Neural crest cell (in vitro differentiated cells): ENCODE results near the gene NEK5. TPM values are rescaled to one million over a fixed set of nuclear protein-coding genes. Genes with fewer than 3 reads are reported as not detected.

Experiments
- DNase-seq: peaks from one replicate; pipeline ENCODE4 v3.0.0; 2021; ENCODE audit warnings: low read depth, mixed read lengths, low spot score
- H3K27ac Mint-ChIP-seq: one replicate; pipeline ENCODE4 v1.8.0; 2021; ENCODE audit warnings: mild to moderate bottlenecking, mixed read lengths; ENCODE audit not compliant: unreplicated experiment
- H3K27me3 Mint-ChIP-seq: 2 replicates; pipeline ENCODE4 v1.8.0; 2021; ENCODE audit warnings: low read depth, mild to moderate bottlenecking, mixed read lengths
- H3K36me3 Mint-ChIP-seq: 2 replicates; pipeline ENCODE4 v1.8.0; 2021; ENCODE audit warnings: low read depth, mild to moderate bottlenecking, mixed read lengths
- H3K4me1 Mint-ChIP-seq: 2 replicates; pipeline ENCODE4 v1.8.0; 2021; ENCODE audit warnings: mixed read lengths
- H3K4me3 Mint-ChIP-seq: one replicate; pipeline ENCODE4 v1.8.0; 2021; ENCODE audit warnings: mild to moderate bottlenecking, mixed read lengths
- H3K9me3 Mint-ChIP-seq: 2 replicates; pipeline ENCODE4 v1.8.0; 2021; ENCODE audit warnings: mixed read lengths
- CTCF ChIP-seq: fragments of 200-600 bp; sonication (generic); conservative IDR thresholded peaks from 2 replicates; pipeline ENCODE4 v1.5.0; 2021; ENCODE audit warnings: antibody characterized with exemption, mild to moderate bottlenecking
- total RNA-seq: library from RNA; stranded (reverse); gene quantifications from 2 replicates; pipeline ENCODE4 v1.2.1, GENCODE V29; 2021

NEK5 gene
- total RNA-seq, 1 donor from 2014 or later = 0.12 TPM

GRCh38 chr13:52127783-52128702 is 830 bp downstream of the NEK5 start:
- peaks cover 6% of the 10 kb centered on the region for H3K27me3 Mint-ChIP-seq
- peak; percentile 60 for DNase-seq
- peaks cover 20% of the 10 kb centered on the region for H3K36me3 Mint-ChIP-seq
- peaks cover 21% of the 10 kb centered on the region for H3K4me1 Mint-ChIP-seq
- no peaks in the 10 kb centered on the region for H3K9me3 Mint-ChIP-seq
- H3K4me3 Mint-ChIP-seq = peak overlapping the region; percentile 88
- TF ChIP-seq CTCF = peak; percentile 92
- H3K27ac Mint-ChIP-seq = peak overlapping the region; percentile 8

- no peak for DNase-seq
- Mint-ChIP-seq H3K9me3 (no peaks in the 10 kb centered on the region), H3K4me1 (peaks cover 21% of the 10 kb centered on the region), H3K36me3 (peaks cover 18% of the 10 kb centered on the region), H3K27me3 (peaks cover 6% of the 10 kb centered on the region), H3K4me3 (peak overlapping the region; percentile 88), H3K27ac (no peak overlapping the region)
- no peak for TF ChIP-seq CTCF
Measured at GRCh38 chr13:52127378-52127777, 1.5 kb downstream of the NEK5 start.

DNA sequence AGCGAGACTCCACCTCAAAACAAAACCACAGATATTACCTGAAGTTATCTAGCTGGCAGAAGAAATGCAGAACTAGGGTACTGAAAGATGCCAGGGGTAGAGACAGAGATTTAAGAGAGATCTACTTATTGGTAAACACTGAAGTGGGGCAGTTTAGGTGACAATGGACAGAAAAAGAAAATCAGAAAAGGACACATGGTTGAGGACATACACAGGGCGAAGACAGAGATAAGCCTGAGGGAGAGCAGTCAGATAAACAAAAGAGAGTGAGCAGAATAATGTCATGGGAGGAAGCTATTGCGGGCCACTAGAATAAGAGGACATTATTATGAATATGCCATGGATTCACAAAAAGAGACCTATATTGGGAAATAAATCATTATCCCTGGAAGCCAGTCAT is 3.3 kb downstream of the NEK5 start:
- no peak for DNase-seq
- H3K4me3 Mint-ChIP-seq = no peak overlapping the region
- TF ChIP-seq CTCF = no peak
- H3K36me3 Mint-ChIP-seq = peaks cover under 1% of the 10 kb centered on the region
- H3K4me1 Mint-ChIP-seq = peaks cover 21% of the 10 kb centered on the region
- no peak overlapping the region for H3K27ac Mint-ChIP-seq
- H3K9me3 Mint-ChIP-seq = no peaks in the 10 kb centered on the region
- peaks cover 6% of the 10 kb centered on the region for H3K27me3 Mint-ChIP-seq

DNA sequence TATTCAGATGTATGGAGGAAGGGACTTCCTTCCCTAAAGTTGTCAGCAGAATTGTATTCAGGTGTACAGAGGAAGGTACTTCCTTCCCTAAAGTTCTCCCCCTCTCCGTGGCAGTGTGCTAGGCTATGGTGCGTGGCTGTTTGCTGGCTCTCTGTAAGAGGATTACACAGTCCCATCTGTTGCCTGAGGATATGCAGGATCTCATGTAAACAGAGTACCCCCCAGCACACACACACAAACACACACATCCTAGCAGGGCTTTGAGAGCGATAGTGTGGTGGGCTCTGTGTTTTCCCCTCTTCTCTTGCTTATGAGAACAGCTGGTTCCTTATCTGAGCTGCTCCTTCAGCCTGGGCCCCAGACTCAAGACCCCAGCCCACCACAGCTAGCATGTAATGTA is 10.3 kb downstream of the NEK5 start:
- H3K9me3 Mint-ChIP-seq = no peaks in the 10 kb centered on the region
- H3K4me3 Mint-ChIP-seq = no peak overlapping the region
- no peak for TF ChIP-seq CTCF
- DNase-seq = no peak
- peaks cover 4% of the 10 kb centered on the region for H3K27me3 Mint-ChIP-seq
- H3K4me1 Mint-ChIP-seq = no peaks in the 10 kb centered on the region
- H3K36me3 Mint-ChIP-seq = no peaks in the 10 kb centered on the region
- no peak overlapping the region for H3K27ac Mint-ChIP-seq

GRCh38 chr13:52118095-52118494 is 10.8 kb downstream of the NEK5 start:
- no peak overlapping the region for H3K27ac Mint-ChIP-seq
- H3K36me3 Mint-ChIP-seq = no peaks in the 10 kb centered on the region
- H3K4me3 Mint-ChIP-seq = no peak overlapping the region
- peaks cover 2% of the 10 kb centered on the region for H3K27me3 Mint-ChIP-seq
- H3K4me1 Mint-ChIP-seq = no peaks in the 10 kb centered on the region
- H3K9me3 Mint-ChIP-seq = no peaks in the 10 kb centered on the region
- DNase-seq = no peak
- TF ChIP-seq CTCF = no peak
